ENCODE data around the gene PHYH.
A peak's percentile ranks its signal among the peaks of the same experiment; 100 is the strongest.
"Not testable (repeated sequence)": the region's sequence is repeated elsewhere in the genome, so short reads cannot be mapped to it uniquely, and the experiment has no call there.

The PHYH gene

GRCh38 chr10:13335881-13336280 lies 36.0 kb upstream of the PHYH start:
- Histone ChIP-seq H3K4me3 (ENCODE audit: low read length) (no peak overlapping the region), H3K36me3 (ENCODE audit: control insufficient read depth, insufficient read depth, low read length) (peaks cover 3% of the 10 kb centered on the region), H3K4me1 (ENCODE audit: control insufficient read depth, insufficient read depth, low read length) (peaks cover 11% of the 10 kb centered on the region), H3K27ac (ENCODE audit: low read depth, low read length) (no peak overlapping the region), H3K27me3 (ENCODE audit: control insufficient read depth, insufficient read depth, low read length) (no peaks in the 10 kb centered on the region), H3K9ac (ENCODE audit: low read length) (no peak overlapping the region)

GRCh38 chr10:13334556-13334955 lies 34.7 kb upstream of the PHYH start:
- Histone ChIP-seq H3K9ac (ENCODE audit: low read length) (peak overlapping the region; percentile 40), H3K27me3 (ENCODE audit: control insufficient read depth, insufficient read depth, low read length) (no peaks in the 10 kb centered on the region), H3K36me3 (ENCODE audit: control insufficient read depth, insufficient read depth, low read length) (peaks cover 6% of the 10 kb centered on the region), H3K4me3 (ENCODE audit: low read length) (no peak overlapping the region), H3K4me1 (ENCODE audit: control insufficient read depth, insufficient read depth, low read length) (peaks cover 10% of the 10 kb centered on the region), H3K27ac (ENCODE audit: low read depth, low read length) (no peak overlapping the region)

GRCh38 chr10:13331646-13332045 lies 31.8 kb upstream of the PHYH start:
- no peaks in the 10 kb centered on the region for H3K4me1 ChIP-seq (ENCODE audit: control insufficient read depth, insufficient read depth, low read length)
- no peak overlapping the region for H3K27ac ChIP-seq (ENCODE audit: low read depth, low read length)

GRCh38 chr10:13330980-13331379 lies 31.1 kb upstream of the PHYH start:
- not testable (repeated sequence) for H3K9ac ChIP-seq (ENCODE audit: low read length); H3K4me1 ChIP-seq (ENCODE audit: control insufficient read depth, insufficient read depth, low read length); H3K27me3 ChIP-seq (ENCODE audit: control insufficient read depth, insufficient read depth, low read length); H3K4me3 ChIP-seq (ENCODE audit: low read length); H3K27ac ChIP-seq (ENCODE audit: low read depth, low read length)
- peaks cover 14% of the 10 kb centered on the region for H3K36me3 ChIP-seq (ENCODE audit: control insufficient read depth, insufficient read depth, low read length)

More at GRCh38 chr10:13331646-13332045, 31.8 kb upstream of the PHYH start:
- Histone ChIP-seq H3K27me3 (ENCODE audit: control insufficient read depth, insufficient read depth, low read length) (no peaks in the 10 kb centered on the region), H3K4me3 (ENCODE audit: low read length) (no peak overlapping the region), H3K9ac (ENCODE audit: low read length) (no peak overlapping the region), H3K36me3 (ENCODE audit: control insufficient read depth, insufficient read depth, low read length) (peaks cover 14% of the 10 kb centered on the region)

GRCh38 chr10:13329565-13329964 lies 29.7 kb upstream of the PHYH start:
- Histone ChIP-seq H3K9ac (ENCODE audit: low read length) (no peak overlapping the region), H3K36me3 (ENCODE audit: control insufficient read depth, insufficient read depth, low read length) (peaks cover 17% of the 10 kb centered on the region), H3K27ac (ENCODE audit: low read depth, low read length) (no peak overlapping the region), H3K4me1 (ENCODE audit: control insufficient read depth, insufficient read depth, low read length) (no peaks in the 10 kb centered on the region), H3K4me3 (ENCODE audit: low read length) (no peak overlapping the region), H3K27me3 (ENCODE audit: control insufficient read depth, insufficient read depth, low read length) (no peaks in the 10 kb centered on the region)

- Histone ChIP-seq H3K36me3 (ENCODE audit: control insufficient read depth, insufficient read depth, low read length) (peaks cover 14% of the 10 kb centered on the region), H3K4me3 (ENCODE audit: low read length) (no peak overlapping the region), H3K27ac (ENCODE audit: low read depth, low read length) (no peak overlapping the region), H3K9ac (ENCODE audit: low read length) (no peak overlapping the region), H3K27me3 (ENCODE audit: control insufficient read depth, insufficient read depth, low read length) (no peaks in the 10 kb centered on the region), H3K4me1 (ENCODE audit: control insufficient read depth, insufficient read depth, low read length) (no peaks in the 10 kb centered on the region)
Measured at GRCh38 chr10:13328613-13329012, 28.7 kb upstream of the PHYH start.

- H3K27ac ChIP-seq (ENCODE audit: low read depth, low read length), result no peak overlapping the region
Measured at GRCh38 chr10:13328126-13328525, 28.3 kb upstream of the PHYH start.

GRCh38 chr10:13327534-13327933 lies 27.7 kb upstream of the PHYH start:
- Histone ChIP-seq H3K27ac (ENCODE audit: low read depth, low read length) (no peak overlapping the region), H3K4me1 (ENCODE audit: control insufficient read depth, insufficient read depth, low read length) (no peaks in the 10 kb centered on the region), H3K4me3 (ENCODE audit: low read length) (no peak overlapping the region), H3K36me3 (ENCODE audit: control insufficient read depth, insufficient read depth, low read length) (peaks cover 15% of the 10 kb centered on the region), H3K9ac (ENCODE audit: low read length) (no peak overlapping the region), H3K27me3 (ENCODE audit: control insufficient read depth, insufficient read depth, low read length) (no peaks in the 10 kb centered on the region)

More at GRCh38 chr10:13328126-13328525, 28.3 kb upstream of the PHYH start:
- no peak overlapping the region for H3K4me3 ChIP-seq (ENCODE audit: low read length)
- no peaks in the 10 kb centered on the region for H3K4me1 ChIP-seq (ENCODE audit: control insufficient read depth, insufficient read depth, low read length)
- H3K9ac ChIP-seq (ENCODE audit: low read length), result no peak overlapping the region
- H3K27me3 ChIP-seq (ENCODE audit: control insufficient read depth, insufficient read depth, low read length), result no peaks in the 10 kb centered on the region
- peaks cover 14% of the 10 kb centered on the region for H3K36me3 ChIP-seq (ENCODE audit: control insufficient read depth, insufficient read depth, low read length)

GRCh38 chr10:13322615-13323148 lies 22.8 kb upstream of the PHYH start:
- Histone ChIP-seq H3K27me3 (ENCODE audit: control insufficient read depth, insufficient read depth, low read length) (no peaks in the 10 kb centered on the region), H3K27ac (ENCODE audit: low read depth, low read length) (no peak overlapping the region), H3K4me1 (ENCODE audit: control insufficient read depth, insufficient read depth, low read length) (no peaks in the 10 kb centered on the region), H3K9ac (ENCODE audit: low read length) (no peak overlapping the region), H3K4me3 (ENCODE audit: low read length) (no peak overlapping the region), H3K36me3 (ENCODE audit: control insufficient read depth, insufficient read depth, low read length) (peaks cover 12% of the 10 kb centered on the region)

- no peak overlapping the region for H3K4me3 ChIP-seq (ENCODE audit: low read length)
- H3K27me3 ChIP-seq (ENCODE audit: control insufficient read depth, insufficient read depth, low read length), result no peaks in the 10 kb centered on the region
- no peaks in the 10 kb centered on the region for H3K4me1 ChIP-seq (ENCODE audit: control insufficient read depth, insufficient read depth, low read length)
- no peak overlapping the region for H3K9ac ChIP-seq (ENCODE audit: low read length)
- H3K36me3 ChIP-seq (ENCODE audit: control insufficient read depth, insufficient read depth, low read length), result peaks cover 12% of the 10 kb centered on the region
- H3K27ac ChIP-seq (ENCODE audit: low read depth, low read length), result no peak overlapping the region
Measured at GRCh38 chr10:13321576-13321975, 21.7 kb upstream of the PHYH start.

GRCh38 chr10:13319166-13319565 lies 19.3 kb upstream of the PHYH start:
- Histone ChIP-seq H3K9ac (ENCODE audit: low read length) (no peak overlapping the region), H3K36me3 (ENCODE audit: control insufficient read depth, insufficient read depth, low read length) (peaks cover 10% of the 10 kb centered on the region), H3K27ac (ENCODE audit: low read depth, low read length) (no peak overlapping the region), H3K4me1 (ENCODE audit: control insufficient read depth, insufficient read depth, low read length) (no peaks in the 10 kb centered on the region), H3K27me3 (ENCODE audit: control insufficient read depth, insufficient read depth, low read length) (no peaks in the 10 kb centered on the region), H3K4me3 (ENCODE audit: low read length) (no peak overlapping the region)

GRCh38 chr10:13317474-13317873 lies 17.6 kb upstream of the PHYH start:
- Histone ChIP-seq H3K4me3 (ENCODE audit: low read length) (no peak overlapping the region), H3K36me3 (ENCODE audit: control insufficient read depth, insufficient read depth, low read length) (peaks cover 8% of the 10 kb centered on the region), H3K9ac (ENCODE audit: low read length) (no peak overlapping the region), H3K27me3 (ENCODE audit: control insufficient read depth, insufficient read depth, low read length) (no peaks in the 10 kb centered on the region), H3K4me1 (ENCODE audit: control insufficient read depth, insufficient read depth, low read length) (no peaks in the 10 kb centered on the region), H3K27ac (ENCODE audit: low read depth, low read length) (no peak overlapping the region)

GRCh38 chr10:13316635-13317311 lies 16.9 kb upstream of the PHYH start:
- no peak overlapping the region for H3K27ac ChIP-seq (ENCODE audit: low read depth, low read length)
- no peaks in the 10 kb centered on the region for H3K4me1 ChIP-seq (ENCODE audit: control insufficient read depth, insufficient read depth, low read length)
- H3K27me3 ChIP-seq (ENCODE audit: control insufficient read depth, insufficient read depth, low read length), result no peaks in the 10 kb centered on the region
- no peak overlapping the region for H3K4me3 ChIP-seq (ENCODE audit: low read length)
- no peak overlapping the region for H3K9ac ChIP-seq (ENCODE audit: low read length)
- peaks cover 3% of the 10 kb centered on the region for H3K36me3 ChIP-seq (ENCODE audit: control insufficient read depth, insufficient read depth, low read length)
